ENCODE measurements around the gene DDR2.
"Not testable (repeated sequence)": the region's sequence is repeated elsewhere in the genome, so short reads cannot be mapped to it uniquely, and the experiment has no call there.

The DDR2 gene

DNA sequence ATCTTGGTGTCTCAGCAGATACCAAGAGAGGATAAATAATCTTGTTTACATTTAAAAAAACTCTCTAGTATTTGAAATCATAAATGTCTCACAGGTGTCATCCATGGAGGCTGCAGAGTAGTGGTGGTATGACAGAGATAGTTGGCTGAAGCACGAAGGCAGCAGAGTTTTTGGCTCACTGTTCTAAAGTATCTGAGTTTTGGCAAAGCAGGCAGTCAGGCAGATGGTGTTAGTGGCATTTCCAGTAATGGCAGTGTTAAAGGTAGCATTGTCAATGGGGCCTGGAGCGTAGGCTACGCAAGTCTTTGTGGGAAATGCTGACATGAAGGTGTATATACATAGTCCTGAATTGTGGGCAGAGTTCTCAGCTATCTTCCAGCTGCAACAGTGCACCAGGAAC lies 89.8 kb downstream of the DDR2 start:
- DNase-seq (ENCODE audit: low read depth): no peak

DNA sequence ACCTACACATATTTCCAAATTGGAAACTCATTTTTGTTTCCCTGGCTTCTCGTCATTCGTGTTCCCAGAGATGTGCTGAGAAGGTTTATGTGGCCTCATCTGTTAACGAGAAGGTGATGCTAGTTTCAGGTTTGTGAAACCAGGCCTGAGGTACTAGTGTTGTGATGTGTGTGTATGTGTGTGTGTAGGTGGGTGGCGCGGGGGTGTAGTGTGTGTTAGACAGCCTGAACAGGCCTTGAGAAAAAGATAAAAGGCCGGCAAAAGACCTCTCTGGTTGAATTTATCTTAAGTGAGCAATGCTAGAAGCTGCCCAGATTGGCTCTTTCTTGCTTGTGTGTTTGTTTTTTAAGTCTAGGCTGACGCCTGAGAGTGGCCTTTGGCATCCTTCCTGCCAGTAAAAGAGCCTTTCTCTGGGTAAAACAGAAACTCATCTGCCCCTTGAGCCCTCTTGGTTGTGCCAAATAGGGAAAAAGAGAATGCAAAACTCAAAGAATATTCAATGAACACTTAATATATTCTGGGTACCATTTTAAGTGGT lies 92.4 kb downstream of the DDR2 start:
- DNase-seq (ENCODE audit: low read depth): no peak

DNA sequence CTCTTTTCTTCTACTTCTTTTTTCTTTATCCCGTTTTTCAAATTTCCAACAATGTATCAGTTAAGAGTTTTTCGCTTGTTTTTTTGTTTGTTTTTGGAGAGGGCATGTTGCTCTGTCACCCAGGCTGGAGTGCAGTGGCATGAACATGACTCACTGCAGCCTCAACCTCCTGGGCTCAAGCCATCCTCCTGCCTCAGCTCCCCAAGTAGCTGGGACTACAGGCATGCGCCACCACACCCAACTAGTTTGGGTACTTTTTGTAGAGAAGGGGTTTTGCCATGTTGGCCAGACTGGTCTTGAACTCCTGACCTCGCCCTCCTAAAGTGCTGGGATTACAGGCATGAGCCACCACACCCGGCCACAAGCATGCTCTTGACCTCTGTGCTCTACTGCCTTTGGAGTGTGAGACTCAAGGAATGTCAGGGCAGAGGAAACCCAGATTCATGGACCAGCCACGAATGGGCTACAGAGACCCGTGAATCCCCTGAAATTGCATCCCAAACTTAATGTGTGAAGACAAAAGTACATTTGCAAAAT lies 93.1 kb downstream of the DDR2 start:
- no peak for DNase-seq (ENCODE audit: low read depth)

DNA sequence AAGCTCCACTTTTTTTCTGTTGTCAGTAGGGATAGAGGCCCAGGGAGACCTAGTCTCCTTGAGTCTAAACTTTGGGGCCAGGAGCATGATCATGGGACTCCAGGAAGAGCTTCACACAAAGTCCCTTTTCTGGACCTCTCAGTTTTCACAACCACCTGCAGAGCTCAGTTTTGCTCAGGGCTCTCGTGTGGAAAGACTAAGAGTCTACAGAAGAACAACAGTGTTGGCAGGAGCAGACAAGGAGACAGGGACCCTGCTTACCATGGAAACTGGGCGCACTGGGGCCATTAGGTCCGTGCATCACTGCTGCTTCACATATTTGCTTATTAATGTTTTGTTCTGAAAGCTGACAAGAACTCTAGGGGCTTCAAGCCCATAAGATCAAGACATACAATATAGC lies 94.3 kb downstream of the DDR2 start:
- no peak for DNase-seq (ENCODE audit: low read depth)

DNA sequence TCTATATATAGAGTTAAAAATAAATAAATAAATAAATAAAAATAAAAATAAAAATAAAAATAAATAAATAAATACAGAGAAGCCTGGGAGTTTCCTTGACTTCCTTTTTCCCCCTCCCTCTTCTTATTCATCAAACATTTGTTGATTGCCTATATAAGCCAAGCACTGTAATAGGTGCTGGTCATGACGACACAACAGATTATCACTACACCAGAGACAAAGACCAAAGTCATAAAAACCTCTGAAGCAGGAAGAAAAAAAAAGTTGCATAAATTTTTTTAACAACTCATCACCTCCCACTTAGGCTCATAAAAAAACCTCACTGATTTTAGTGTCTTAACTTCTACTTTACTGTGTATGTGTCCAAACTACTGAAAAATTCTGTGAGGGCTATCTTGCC lies 95.2 kb downstream of the DDR2 start:
- DNase-seq (ENCODE audit: low read depth): not testable (repeated sequence)

DNA sequence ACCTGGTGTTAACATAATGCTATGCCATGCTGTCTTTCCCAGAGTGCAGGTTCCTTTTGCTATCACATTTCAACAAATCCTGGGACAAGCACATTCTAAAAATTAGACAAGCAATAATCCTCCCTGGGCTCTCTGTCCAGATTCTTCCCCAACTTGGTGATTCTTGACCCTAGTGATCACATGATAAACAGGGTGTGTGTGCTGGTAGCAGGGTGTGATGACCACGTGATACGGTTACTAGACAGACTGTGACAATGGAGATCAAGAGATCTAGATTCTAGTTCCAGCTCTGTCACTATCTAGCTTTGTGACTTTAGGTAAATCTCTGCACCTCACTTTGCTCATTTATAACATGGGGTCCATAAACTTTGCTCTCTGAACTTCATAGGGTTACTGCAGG lies 96.3 kb downstream of the DDR2 start:
- no peak for DNase-seq (ENCODE audit: low read depth)

DNA sequence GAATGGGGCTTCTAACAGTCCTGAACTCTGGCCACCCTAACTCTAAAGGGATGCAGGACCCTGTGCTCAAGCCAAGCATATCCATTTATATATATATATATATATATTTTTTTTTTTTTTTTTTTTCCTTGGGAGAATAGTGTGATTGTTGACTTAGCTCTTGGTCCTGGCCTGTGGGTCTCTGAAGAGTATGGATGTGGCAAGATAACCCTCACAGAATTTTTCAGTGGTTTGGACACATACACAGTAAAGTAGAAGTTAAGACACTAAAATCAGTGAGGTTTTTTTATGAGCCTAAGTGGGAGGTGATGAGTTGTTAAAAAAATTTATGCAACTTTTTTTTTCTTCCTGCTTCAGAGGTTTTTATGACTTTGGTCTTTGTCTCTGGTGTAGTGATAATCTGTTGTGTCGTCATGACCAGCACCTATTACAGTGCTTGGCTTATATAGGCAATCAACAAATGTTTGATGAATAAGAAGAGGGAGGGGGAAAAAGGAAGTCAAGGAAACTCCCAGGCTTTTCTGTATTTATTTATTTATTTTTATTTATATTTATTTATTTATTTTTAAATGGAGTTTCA lies 97.0 kb downstream of the DDR2 start:
- DNase-seq (ENCODE audit: low read depth): not testable (repeated sequence)

DNA sequence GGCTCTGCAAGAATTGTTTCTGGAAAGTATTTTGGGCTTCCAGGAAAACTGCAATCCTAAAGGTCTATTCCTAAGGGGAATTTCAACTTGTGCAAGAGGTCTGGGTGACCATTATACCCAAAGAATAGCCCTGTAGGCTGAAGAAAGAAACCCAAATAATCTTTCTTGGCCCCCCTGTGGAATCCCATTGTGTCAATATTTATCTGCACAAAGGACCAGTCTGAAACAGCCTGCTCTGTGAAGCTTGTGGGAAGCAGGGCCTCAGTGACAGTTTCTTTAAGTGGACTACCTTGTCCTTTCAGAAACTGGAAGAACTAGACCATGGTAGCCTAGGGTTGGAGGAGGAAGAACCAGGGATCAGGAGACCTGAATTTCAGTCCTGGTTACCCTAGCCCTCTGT lies 99.8 kb downstream of the DDR2 start:
- DNase-seq (ENCODE audit: low read depth): no peak

DNA sequence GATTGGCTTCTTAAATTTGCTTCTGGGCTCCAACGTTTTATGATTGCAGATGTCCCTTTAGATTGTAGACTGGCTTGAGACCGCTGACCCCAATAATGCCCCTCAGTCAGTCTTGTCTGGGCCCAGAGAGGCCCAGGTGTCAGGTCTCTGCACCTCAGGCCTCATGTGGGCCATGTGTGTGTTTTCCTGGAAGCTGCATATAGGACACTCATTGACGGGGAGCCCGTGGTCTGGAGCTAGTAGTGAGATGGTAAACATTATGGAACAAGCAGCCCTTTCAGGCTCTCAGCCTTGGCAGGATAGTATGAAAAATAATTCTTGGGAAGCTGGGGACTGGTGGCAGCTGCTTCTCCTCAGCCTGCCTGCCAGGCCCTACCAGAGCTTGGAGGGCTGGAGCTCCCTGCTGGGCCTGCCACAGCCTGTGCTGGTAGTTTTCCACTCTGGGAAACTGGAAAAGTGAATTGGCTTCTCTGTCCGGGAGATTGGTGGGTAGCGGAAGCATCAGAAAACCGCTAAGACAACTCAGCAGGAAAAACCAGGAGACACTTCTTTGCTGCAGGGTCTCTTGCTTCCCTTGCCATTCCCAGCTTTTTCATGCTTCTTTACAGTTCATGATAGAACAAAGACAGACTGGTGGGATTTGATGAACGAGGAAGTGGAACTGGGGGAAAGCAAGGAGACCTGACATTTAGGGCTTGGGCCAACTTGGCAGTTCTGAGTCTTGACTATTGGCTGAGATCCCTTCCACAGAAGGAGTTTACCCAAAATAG lies 100.5 kb downstream of the DDR2 start:
- DNase-seq (ENCODE audit: low read depth): no peak

DNA sequence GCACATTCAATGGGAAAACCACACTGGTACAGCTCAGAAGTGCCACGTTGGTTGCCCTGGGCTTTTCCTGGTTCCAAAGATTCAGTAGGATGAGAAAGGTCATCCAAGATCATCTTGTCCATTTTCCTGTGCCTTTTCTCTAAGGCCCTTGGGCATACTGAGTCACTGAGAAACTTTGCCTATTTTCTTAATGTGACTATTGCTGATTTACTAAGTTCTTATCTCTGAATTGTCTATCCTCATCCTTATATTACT lies 101.0 kb downstream of the DDR2 start:
- DNase-seq (ENCODE audit: low read depth): no peak

DNA sequence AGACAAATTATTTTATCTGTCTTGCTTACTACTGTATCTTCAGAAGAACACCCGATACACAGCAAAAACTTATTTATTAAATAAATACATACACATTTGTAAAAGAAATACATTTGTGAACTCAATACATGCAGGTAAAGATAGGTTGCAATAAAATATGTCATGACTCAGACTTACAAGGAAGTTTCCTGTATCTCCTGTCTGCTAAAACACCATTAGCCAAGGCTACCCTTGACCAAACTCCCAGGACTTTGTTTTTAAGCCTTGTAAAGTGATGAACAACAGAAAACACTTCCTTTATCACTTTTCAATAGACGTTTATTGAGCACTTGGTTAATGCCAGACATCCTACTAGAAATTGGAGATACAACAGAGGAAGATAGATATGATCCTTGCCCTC lies 101.8 kb downstream of the DDR2 start:
- no peak for DNase-seq (ENCODE audit: low read depth)

DNA sequence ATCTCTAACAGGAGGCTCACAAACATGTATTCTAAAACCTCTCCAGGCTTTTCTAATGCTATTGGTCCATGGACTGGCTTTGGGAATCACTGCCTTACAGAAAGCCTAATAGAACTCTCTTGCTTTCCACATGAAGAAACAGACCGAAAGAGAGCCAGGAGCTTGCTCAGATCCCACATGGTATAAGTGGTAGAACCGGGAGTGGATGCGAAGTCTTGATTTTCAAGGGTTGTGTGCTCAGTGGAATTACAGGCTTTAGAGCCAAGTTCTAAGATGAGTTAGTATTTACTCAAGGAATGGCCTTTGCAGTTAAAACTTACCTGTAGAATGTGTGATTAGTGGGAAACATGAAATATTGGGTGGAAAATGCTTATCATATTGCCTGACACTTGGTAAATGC lies 103.9 kb downstream of the DDR2 start:
- no peak for DNase-seq (ENCODE audit: low read depth)

DNA sequence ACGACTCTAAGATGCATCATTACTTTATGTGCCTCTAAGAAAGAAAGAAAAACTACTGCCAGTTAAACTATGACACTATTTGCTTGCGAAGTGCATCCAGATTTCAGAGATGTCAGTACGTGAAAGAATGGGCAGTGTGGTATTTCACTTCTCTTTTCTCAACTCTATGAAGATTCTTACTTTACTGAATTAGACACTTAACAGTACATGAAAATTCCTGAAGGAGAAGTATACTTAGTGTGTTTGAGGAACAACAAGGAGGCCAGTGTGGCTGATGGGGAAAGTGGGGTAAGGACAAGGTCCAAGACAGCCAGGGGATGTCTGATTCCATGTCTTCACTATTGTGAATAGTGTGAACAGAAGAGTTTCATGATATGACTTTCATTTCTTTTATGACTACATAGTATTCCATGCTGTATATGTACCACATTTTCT lies 104.4 kb downstream of the DDR2 start:
- DNase-seq (ENCODE audit: low read depth): no peak

DNA sequence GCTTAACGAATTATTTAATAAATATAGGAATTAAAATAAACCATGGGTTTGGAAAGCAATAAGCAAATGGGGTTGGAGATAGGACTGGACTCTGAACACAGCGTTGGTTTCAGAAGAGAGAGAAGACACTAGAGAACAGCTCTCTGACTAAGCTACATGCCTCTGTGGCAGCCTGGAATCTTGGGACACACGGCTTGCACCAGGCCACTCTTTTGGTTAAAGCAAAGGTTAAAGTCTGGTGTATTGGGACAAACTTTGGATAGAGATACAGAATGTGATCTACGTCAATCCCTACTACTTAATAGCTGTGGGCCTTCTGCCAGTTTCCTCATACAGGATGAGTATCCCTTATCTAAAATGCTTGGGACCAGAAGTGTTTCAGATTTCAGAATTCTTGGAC lies 108.5 kb downstream of the DDR2 start:
- DNase-seq (ENCODE audit: low read depth): no peak

DNA sequence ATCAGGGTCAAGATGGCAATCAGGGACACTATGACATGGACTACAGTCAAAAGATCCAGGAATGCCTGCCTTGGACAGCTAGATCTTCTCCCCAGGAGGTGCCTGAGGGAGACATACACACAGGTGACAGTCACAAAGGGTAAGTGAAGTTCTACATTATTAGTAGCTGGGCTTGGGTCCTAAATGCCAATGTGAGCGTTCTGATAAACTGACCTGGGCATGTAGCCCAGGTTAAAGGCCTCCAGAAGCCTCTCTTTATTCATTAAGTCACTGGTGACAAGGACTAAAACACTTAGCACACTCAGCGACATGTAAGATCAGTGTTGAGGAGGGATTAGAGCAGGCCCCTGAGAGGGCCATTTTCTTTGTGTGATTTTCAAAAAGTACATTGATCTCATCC lies 109.3 kb downstream of the DDR2 start:
- DNase-seq (ENCODE audit: low read depth): no peak

DNA sequence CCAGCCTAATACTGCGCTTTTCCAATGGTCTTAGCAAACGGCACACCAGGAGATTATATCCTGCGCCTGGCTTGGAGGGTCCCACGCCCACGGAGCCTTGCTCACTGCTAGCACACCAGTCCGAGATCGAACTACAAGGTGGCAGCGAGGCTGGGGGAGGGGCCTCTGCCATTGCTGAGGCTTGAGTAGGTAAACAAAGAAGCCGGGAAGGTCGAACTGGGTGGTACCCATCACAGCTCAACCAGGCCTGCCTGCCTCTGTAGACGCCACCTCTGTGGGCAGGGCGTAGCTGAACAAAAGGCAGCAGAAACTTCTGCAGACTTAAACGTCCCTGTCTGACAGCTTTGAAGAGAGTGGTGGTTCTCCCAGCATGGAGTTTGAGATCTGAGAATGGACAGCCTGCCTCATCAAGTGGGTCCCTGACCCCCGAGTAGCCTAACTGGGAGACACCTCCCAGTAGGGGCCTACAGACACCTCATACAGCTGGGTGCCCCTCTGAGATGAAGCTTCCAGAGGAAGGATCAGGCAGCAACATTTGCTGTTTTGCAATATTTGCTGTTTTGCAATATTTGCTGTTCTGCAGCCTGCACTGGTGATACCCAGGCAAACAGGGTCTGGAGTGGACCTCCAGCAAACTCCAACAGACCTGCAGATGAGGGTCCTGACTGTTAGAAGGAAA lies 114.1 kb downstream of the DDR2 start:
- DNase-seq (ENCODE audit: low read depth): not testable (repeated sequence)

DNA sequence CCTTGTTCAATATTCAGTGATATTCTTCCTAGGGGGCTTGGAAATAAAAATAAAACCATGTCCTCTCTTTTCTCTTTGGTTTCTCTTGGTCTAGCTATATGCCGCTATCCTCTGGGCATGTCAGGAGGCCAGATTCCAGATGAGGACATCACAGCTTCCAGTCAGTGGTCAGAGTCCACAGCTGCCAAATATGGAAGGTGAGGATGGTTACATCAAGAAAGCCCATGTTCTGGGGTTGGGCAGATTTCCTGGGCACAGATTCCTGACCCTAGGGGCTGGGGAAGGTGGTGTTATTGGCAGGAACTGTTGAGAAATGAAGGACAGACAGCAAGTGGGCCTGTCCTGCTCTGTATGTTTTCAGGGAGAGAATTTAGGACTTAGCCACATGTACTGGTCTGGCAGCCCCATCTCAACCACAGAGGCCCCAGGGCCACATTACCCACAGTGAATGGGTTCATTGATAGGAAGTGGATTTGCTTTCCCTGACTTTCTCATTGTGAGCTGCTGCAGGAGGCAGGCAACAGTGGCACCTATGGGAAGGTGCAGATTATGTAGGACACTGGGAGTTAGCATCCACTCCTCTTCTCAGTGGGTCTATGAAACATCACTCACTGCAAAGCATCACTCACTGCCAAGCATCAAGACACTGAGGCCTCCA lies 120.9 kb downstream of the DDR2 start:
- DNase-seq (ENCODE audit: low read depth): no peak

DNA sequence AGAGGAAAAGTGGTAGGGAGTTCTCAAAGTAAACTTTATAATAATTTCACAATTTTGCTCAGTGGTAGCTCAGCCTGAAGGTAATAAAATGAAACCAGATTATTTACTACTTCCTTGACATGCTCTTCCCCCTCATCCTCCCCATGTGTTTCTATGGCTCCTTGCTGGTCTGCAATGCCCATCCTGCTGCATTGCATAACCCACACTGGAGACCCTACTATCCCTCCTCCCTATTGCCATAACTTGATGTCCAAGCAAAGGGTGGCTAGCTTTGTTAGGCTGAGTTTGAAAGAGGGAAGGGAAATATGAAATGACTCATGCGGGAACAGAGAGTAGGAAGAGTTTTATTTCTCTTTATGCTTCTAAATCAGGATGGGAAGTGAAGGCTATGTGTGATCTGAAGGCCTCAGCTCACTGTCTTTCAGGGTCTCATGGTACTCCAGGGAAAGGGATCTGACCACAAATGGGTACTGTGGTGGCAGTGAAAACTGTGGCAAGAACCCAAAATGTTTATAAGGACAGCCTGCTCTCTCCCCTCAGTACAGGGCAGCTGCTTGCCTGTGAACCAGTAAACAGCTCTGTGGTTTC lies 121.8 kb downstream of the DDR2 start:
- DNase-seq (ENCODE audit: low read depth): no peak

DNA sequence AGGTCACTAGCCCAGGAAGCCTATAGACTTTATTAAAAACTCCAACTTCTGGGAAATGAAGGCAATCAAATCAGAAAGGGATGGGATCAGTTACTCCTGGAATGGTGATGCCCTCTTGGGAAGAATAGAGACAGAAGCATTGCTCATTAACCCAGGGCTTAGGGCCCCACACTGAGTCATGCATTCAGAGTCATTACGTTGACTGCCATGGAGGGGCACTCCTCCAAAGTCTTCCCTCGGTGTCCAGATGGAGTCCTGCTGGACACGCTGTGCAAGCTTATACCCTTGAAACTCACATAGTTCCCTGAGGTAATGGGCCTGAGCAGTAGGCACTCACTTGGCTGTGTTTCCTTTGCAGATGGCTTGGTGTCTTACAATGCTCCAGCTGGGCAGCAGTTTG lies 123.0 kb downstream of the DDR2 start:
- DNase-seq (ENCODE audit: low read depth): no peak

DNA sequence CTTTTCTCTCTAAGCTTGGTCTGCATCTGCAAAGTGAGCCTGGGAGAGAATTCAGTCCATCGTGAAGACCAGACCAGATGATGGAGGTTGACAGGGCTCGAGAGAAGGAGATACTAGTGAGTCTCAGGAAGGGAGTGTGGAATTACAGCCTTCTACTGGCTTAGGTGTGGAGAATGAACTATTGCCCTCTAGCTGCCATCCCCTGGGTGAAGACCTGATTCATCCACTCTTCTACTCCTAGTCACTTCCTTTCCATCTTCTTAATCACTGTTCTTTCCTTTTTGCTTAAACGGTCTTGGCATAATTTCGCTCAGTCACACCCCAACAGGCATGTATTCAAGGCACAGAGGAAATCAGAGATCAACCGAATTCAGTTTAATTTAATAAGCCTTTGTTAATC lies 124.3 kb downstream of the DDR2 start:
- DNase-seq (ENCODE audit: low read depth): no peak

DNA sequence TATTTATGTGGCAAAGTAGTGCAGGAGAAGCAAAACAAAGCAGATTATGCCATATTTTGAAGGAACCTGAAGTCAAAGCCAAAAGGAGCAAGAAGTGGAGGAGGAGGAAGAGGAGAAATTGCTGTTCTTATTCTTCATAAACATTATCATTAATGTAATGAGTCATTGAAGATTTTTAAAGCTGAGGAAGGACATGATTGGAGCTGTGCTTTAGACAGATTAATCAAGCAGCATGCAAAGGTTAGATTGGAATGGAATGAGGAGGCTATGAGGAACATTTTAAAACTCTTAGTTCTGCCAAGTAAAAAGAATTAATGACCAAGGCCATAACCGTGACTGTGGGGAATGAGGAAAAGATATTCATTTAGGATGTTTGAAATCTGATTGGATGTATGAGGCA lies 125.2 kb downstream of the DDR2 start:
- no peak for DNase-seq (ENCODE audit: low read depth)

DNA sequence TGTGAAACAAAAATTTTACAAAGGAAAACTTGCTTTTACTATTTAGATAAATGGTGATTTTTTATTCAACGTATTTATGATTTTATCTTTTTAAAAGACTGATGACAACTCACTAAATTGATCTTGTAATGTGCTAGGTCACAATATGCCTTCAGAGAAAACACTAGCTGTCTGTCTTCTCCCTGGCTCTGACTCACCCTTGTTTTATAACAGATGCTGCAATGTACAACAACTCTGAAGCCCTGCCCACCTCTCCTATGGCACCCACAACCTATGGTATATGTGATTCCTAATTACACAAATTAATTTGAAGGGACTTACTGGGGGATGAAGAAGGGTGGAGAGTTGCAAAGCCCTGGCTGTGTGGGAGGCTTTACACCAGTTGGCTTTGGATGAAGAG lies 133.5 kb downstream of the DDR2 start:
- no peak for DNase-seq (ENCODE audit: low read depth)
